Right renal pelvis (tissue), 4 donors: Measurements from ENCODE around the gene KDM7A. TPM values are rescaled to one million over a fixed set of nuclear protein-coding genes. Genes with fewer than 3 reads are reported as not detected.

ENCODE experiments used
- polyA plus RNA-seq, 4 donors: library from polyadenylated mRNA; unstranded; fragments of 120-200 nt; gene quantifications; one replicate each; pipeline ENCODE4 v1.2.1, GENCODE V29; 2013; ENCODE audit not compliant: insufficient read length in 4 of 4

Gene KDM7A
- polyA plus RNA-seq, 4 donors, result 11.7 to 15.4 (median 12.8) TPM

Other genes starting within 250 kb of the KDM7A start
- gene PARP12, start 114.0 kb downstream of the KDM7A start, polyA plus RNA-seq, result 10 to 100 TPM; 13.4 to 20.6 (median 15.0) TPM
- 10 to 100 TPM; 51.9 to 63.8 (median 57.2) TPM for gene SLC37A3, start 221.5 kb upstream of the KDM7A start, polyA plus RNA-seq
- gene RAB19, start 227.1 kb upstream of the KDM7A start, polyA plus RNA-seq, result 1 to 10 TPM; 1.6 to 3.1 (median 2.1) TPM